Naive thymus-derived CD4-positive, alpha-beta T cell (primary cell): ENCODE results near the gene CHKA. TPM values are rescaled to one million over a fixed set of nuclear protein-coding genes. Genes with fewer than 3 reads are reported as not detected.
A peak's percentile ranks its signal among the peaks of the same experiment; 100 is the strongest.

Experiments used
- ATAC-seq: fragments of 150-1000 bp; cut with Tn5 transposase; 2 replicates; pipeline ENCODE4 v1.10.0; 2021; ENCODE audit warnings: mild to moderate bottlenecking, moderate library complexity
- CTCF ChIA-PET: fragments of 350-600 bp; sonication (Branson Sonifier 250); formaldehyde crosslinking; loops from one replicate; lab custom pipeline; 2021; ENCODE audit warnings: antibody characterized with exemption; lab: Charles Lee
- POLR2A ChIA-PET: fragments of 350-600 bp; sonication (Branson Sonifier 250); formaldehyde crosslinking; loops from one replicate; lab custom pipeline; 2021; ENCODE audit warnings: antibody characterized with exemption, inconsistent platforms; lab: Charles Lee
- DNase-seq, 9 donors: peaks; one replicate each; pipeline versions ENCODE4 v3.0.0 to v3.0.0-alpha.2; 2020 to 2022; ENCODE audit warnings: mixed read lengths in 1 of 9
- H3K27ac ChIP-seq: one replicate; pipeline ENCODE4 v1.7.0; 2013; ENCODE audit warnings: mild to moderate bottlenecking, low read depth, low read length, moderate library complexity
- H3K27me3 ChIP-seq, 2 donors: one replicate each; pipeline ENCODE4 v1.7.0; 2013; ENCODE audit warnings: low read length in 2 of 2, mild to moderate bottlenecking in 2 of 2, moderate library complexity in 2 of 2; ENCODE audit not compliant: control insufficient read depth in 2 of 2, insufficient read depth in 2 of 2
- H3K36me3 ChIP-seq, 3 experiments: 1 replicate in 2 of 3; 2 replicates in 1 of 3; pipeline ENCODE4 v1.7.0; 2013; ENCODE audit warnings: low read length in 3 of 3, mild to moderate bottlenecking in 3 of 3, moderate library complexity in 1 of 3; ENCODE audit not compliant: insufficient read depth in 3 of 3, control insufficient read depth in 2 of 3
- H3K4me1 ChIP-seq, 2 donors: one replicate each; pipeline ENCODE4 v1.7.0; 2013; ENCODE audit warnings: low read length in 2 of 2, mild to moderate bottlenecking in 2 of 2, moderate library complexity in 1 of 2; ENCODE audit not compliant: control insufficient read depth in 2 of 2, insufficient read depth in 2 of 2
- H3K4me3 ChIP-seq: 2 replicates; pipeline ENCODE4 v1.7.0; 2013; ENCODE audit warnings: mild to moderate bottlenecking, low read length
- H3K9me3 ChIP-seq, 3 experiments: 1 replicate in 2 of 3; 2 replicates in 1 of 3; pipeline ENCODE4 v1.7.0; 2013; ENCODE audit warnings: low read length in 3 of 3; ENCODE audit not compliant: control insufficient read depth in 2 of 3
- H3K27ac Mint-ChIP-seq, 9 donors: one replicate each; pipeline ENCODE4 v1.8.0; 2020 to 2022; ENCODE audit warnings: mixed read lengths in 9 of 9, mild to moderate bottlenecking in 8 of 9, moderate library complexity in 5 of 9, inconsistent platforms in 2 of 9
- H3K27me3 Mint-ChIP-seq, 5 donors: one replicate each; pipeline ENCODE4 v1.8.0; 2021 to 2022; ENCODE audit warnings: mixed read lengths in 5 of 5, mild to moderate bottlenecking in 1 of 5
- H3K36me3 Mint-ChIP-seq, 5 donors: one replicate each; pipeline ENCODE4 v1.8.0; 2020 to 2022; ENCODE audit warnings: mixed read lengths in 5 of 5, mild to moderate bottlenecking in 3 of 5, inconsistent platforms in 1 of 5
- H3K4me1 Mint-ChIP-seq, 7 donors: one replicate each; pipeline ENCODE4 v1.8.0; 2020 to 2022; ENCODE audit warnings: mixed read lengths in 7 of 7, mild to moderate bottlenecking in 3 of 7, inconsistent platforms in 1 of 7
- H3K4me3 Mint-ChIP-seq, 10 donors: one replicate each; pipeline ENCODE4 v1.8.0; 2020 to 2022; ENCODE audit warnings: mild to moderate bottlenecking in 10 of 10, mixed read lengths in 10 of 10, moderate library complexity in 6 of 10, inconsistent platforms in 2 of 10
- H3K9me3 Mint-ChIP-seq, 11 donors: one replicate each; pipeline ENCODE4 v1.8.0; 2020 to 2022; ENCODE audit warnings: mixed read lengths in 11 of 11, mild to moderate bottlenecking in 4 of 11, inconsistent platforms in 1 of 11, moderate library complexity in 1 of 11
- intact Hi-C, 2 donors: fragments of 100-400 bp; cut with micrococcal nuclease; formaldehyde crosslinking; loops; one replicate each; pipeline ENCODE4 v1.15.1; 2023
- polyA plus RNA-seq, 2 donors: library from polyadenylated mRNA; unstranded; fragments of 300-500 nt; fragmentation: Illumina TruSeq; gene quantifications; one replicate each; pipeline ENCODE4 v1.2.3, GENCODE V29; 2021
- total RNA-seq, 6 experiments: library from RNA in 5 of 6; stranded (reverse) in 5 of 6; gene quantifications; 1 replicate in 5 of 6; 2 replicates in 1 of 6; pipeline ENCODE4 v1.2.3 and lab custom pipeline; 2021 to 2026

The CHKA gene
- total and polyA plus RNA-seq, 7 experiments from 2014 or later: 1.4 to 31.3 (median 7.1) TPM

DNA sequence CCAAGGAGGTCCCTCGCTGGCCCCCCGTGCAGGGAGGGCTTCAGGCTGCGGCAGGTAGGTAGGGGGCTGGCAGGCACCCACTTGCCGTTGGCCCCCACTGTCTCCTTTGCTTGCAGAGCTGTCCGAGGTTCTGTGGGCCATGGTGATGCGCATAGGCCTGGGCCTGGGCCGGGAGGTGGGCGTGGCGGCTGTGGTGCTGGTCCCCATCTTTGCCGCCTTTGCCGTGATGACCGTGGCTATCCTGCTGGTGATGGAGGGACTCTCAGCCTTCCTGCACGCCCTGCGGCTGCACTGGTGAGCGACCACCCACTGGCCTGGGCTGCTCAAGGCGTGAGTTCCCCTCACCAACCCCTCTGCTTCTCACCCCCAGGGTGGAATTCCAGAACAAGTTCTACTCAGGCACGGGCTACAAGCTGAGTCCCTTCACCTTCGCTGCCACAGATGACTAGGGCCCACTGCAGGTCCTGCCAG lies 70.8 kb downstream of the CHKA start:
- Mint-ChIP-seq H3K4me3 (no peak overlapping the region), H3K27ac (peak overlapping the region in 2 of 9 donors; percentile 4 to 28), H3K27me3 (no peaks in the 10 kb centered on the region), H3K4me1 (no peaks in the 10 kb centered on the region), H3K36me3 (peaks cover 0 to 4% (median 0%) of the 10 kb centered on the region in 5 donors), H3K9me3 (no peaks in the 10 kb centered on the region)
- CTCF ChIA-PET: no interaction called here
- Histone ChIP-seq H3K27me3 (no peaks in the 10 kb centered on the region), H3K9me3 (no peaks in the 10 kb centered on the region), H3K4me3 (no peak overlapping the region), H3K4me1 (no peaks in the 10 kb centered on the region), H3K36me3 (peaks cover 0 to 76% (median 13%) of the 10 kb centered on the region in 3 experiments), H3K27ac (no peak overlapping the region)
- ATAC-seq (no peak), DNase-seq (no peak)
- POLR2A ChIA-PET: interaction anchor here (1.0 kb wide), 1 partner anchor 10 kb away, joined by 3 read pairs; no protein-coding TSS in a partner anchor
- intact Hi-C loops: no loop called here

DNA sequence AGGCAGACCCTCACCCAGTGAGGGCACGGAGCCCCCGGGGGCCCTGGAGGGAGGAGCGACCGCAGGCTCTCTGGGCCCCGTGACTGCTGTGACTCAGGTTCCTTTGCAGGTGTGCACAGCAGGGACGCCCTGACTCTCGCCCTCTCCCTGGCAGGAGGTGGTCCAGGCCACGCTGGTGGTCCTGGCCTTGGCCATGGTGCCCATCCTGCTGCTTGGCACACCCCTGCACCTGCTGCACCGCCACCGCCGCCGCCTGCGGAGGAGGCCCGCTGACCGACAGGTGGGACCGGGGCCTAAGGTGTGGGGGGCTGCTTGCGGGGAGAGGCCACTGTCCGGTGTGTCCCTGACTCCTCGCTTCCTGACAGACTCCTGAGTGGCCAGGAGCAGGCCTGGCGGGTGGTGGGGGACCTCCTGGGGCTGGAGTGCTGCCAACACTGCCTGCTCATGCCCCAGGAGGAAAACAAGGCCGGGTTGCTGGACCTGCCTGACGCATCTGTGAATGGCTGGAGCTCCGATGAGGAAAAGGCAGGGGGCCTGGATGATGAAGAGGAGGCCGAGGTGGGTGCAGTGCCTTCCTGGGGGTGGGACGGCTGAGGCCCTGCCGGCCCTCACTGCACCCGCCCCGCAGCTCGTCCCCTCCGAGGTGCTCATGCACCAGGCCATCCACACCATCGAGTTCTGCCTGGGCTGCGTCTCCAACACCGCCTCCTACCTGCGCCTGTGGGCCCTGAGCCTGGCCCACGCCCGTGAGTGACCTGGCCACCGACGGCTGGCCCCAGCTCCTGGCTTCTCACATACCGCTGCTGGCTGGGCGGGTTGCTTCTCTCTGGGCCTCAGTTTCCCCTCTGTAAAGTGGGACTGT lies 71.4 kb downstream of the CHKA start:
- no peaks in the 10 kb centered on the region for H3K27me3 Mint-ChIP-seq
- no peaks in the 10 kb centered on the region for H3K4me1 ChIP-seq
- no peak overlapping the region for H3K27ac ChIP-seq
- H3K36me3 Mint-ChIP-seq: peaks cover 0 to 4% (median 0%) of the 10 kb centered on the region in 5 donors
- no peak for DNase-seq
- H3K9me3 ChIP-seq: no peaks in the 10 kb centered on the region
- no peak overlapping the region for H3K4me3 Mint-ChIP-seq
- H3K27ac Mint-ChIP-seq: no peak overlapping the region
- no peaks in the 10 kb centered on the region for H3K4me1 Mint-ChIP-seq
- H3K36me3 ChIP-seq: peaks cover 0 to 83% (median 13%) of the 10 kb centered on the region in 3 experiments
- no peak overlapping the region for H3K4me3 ChIP-seq
- CTCF ChIA-PET: no interaction called here
- intact Hi-C loops: no loop called here
- H3K27me3 ChIP-seq: no peaks in the 10 kb centered on the region
- POLR2A ChIA-PET: interaction anchor here (1.0 kb wide), 1 partner anchor 9 kb away, joined by 3 read pairs; no protein-coding TSS in a partner anchor
- H3K9me3 Mint-ChIP-seq: no peaks in the 10 kb centered on the region
- ATAC-seq: no peak

GRCh38 chr11:68048681-68049508 lies 72.3 kb downstream of the CHKA start:
- CTCF ChIA-PET: no interaction called here
- Mint-ChIP-seq H3K9me3 (no peaks in the 10 kb centered on the region), H3K4me1 (no peaks in the 10 kb centered on the region), H3K36me3 (peaks cover 0 to 4% (median 0%) of the 10 kb centered on the region in 5 donors), H3K27ac (no peak overlapping the region), H3K27me3 (no peaks in the 10 kb centered on the region), H3K4me3 (no peak overlapping the region)
- intact Hi-C loops: no loop called here
- Histone ChIP-seq H3K4me1 (no peaks in the 10 kb centered on the region), H3K27me3 (no peaks in the 10 kb centered on the region), H3K4me3 (no peak overlapping the region), H3K27ac (no peak overlapping the region), H3K9me3 (no peaks in the 10 kb centered on the region), H3K36me3 (peaks cover 0 to 91% (median 13%) of the 10 kb centered on the region in 3 experiments)
- DNase-seq (no peak), ATAC-seq (no peak)
- POLR2A ChIA-PET: no interaction called here

DNA sequence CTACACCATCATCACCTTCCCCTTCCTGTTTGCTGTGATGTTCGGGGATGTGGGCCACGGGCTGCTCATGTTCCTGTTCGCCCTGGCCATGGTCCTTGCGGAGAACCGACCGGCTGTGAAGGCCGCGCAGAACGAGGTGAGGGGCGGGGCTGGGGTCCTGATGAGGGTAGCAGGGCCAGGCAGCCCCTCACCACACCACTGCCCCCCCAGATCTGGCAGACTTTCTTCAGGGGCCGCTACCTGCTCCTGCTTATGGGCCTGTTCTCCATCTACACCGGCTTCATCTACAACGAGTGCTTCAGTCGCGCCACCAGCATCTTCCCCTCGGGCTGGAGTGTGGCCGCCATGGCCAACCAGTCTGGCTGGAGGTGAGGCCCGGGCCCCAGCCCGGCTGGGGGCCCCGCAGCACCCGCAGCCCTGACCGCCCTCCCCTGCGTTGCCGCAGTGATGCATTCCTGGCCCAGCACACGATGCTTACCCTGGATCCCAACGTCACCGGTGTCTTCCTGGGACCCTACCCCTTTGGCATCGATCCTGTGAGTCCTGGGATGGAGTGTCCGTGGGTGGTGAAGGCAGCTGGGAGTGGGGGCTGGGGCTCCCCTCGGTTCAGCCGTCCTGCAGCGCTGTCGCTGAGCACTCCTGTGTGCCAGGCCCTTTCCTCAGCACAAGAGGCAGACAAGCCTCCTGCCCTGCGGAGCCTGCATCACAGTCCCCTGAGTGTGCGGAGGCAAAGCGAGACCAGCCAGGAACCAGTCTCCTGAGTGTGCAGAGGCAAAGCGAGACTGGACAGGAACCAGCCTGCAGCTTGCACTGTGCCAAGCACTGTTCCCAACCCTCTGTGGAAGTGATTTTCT lies 73.5 kb downstream of the CHKA start:
- H3K27ac Mint-ChIP-seq: no peak overlapping the region

GRCh38 chr11:68044898-68045351 lies 76.3 kb downstream of the CHKA start:
- ChIA-PET CTCF (no interaction called here), POLR2A (no interaction called here)
- no peaks in the 10 kb centered on the region for H3K27me3 Mint-ChIP-seq
- H3K4me1 Mint-ChIP-seq: peaks cover 5 to 13% (median 6%) of the 10 kb centered on the region in 7 donors
- DNase-seq (no peak), ATAC-seq (no peak)
- no peak overlapping the region for H3K4me3 ChIP-seq
- peaks cover 0 to 4% (median 0%) of the 10 kb centered on the region in 5 donors for H3K36me3 Mint-ChIP-seq
- no peak overlapping the region for H3K27ac Mint-ChIP-seq
- H3K9me3 Mint-ChIP-seq: no peaks in the 10 kb centered on the region
- H3K4me1 ChIP-seq: peaks cover 5 to 6% of the 10 kb centered on the region in 2 donors
- peaks cover 0 to 74% (median 0%) of the 10 kb centered on the region in 3 experiments for H3K36me3 ChIP-seq
- no peak overlapping the region for H3K4me3 Mint-ChIP-seq
- no peak overlapping the region for H3K27ac ChIP-seq
- no peaks in the 10 kb centered on the region for H3K9me3 ChIP-seq
- intact Hi-C loops: no loop called here
- no peaks in the 10 kb centered on the region for H3K27me3 ChIP-seq

More for the DNA sequence above, 73.5 kb downstream of the CHKA start:
- no peaks in the 10 kb centered on the region for H3K4me1 Mint-ChIP-seq
- H3K4me3 ChIP-seq: no peak overlapping the region
- H3K4me1 ChIP-seq: no peaks in the 10 kb centered on the region
- intact Hi-C loops: no loop called here
- no peak overlapping the region for H3K4me3 Mint-ChIP-seq
- H3K36me3 ChIP-seq: peaks cover 0 to 97% (median 13%) of the 10 kb centered on the region in 3 experiments
- H3K27me3 Mint-ChIP-seq: no peaks in the 10 kb centered on the region
- no peak for DNase-seq
- peaks cover 0 to 4% (median 0%) of the 10 kb centered on the region in 5 donors for H3K36me3 Mint-ChIP-seq
- CTCF ChIA-PET: interaction anchor here (0.7 kb wide), 1 partner anchor 33 kb away, joined by 3 read pairs; no protein-coding TSS in a partner anchor
- no peaks in the 10 kb centered on the region for H3K9me3 Mint-ChIP-seq
- H3K27me3 ChIP-seq: no peaks in the 10 kb centered on the region
- POLR2A ChIA-PET: no interaction called here
- no peaks in the 10 kb centered on the region for H3K9me3 ChIP-seq
- no peak for ATAC-seq
- no peak overlapping the region for H3K27ac ChIP-seq
